ENCODE results near the gene NEDD4. TPM values are rescaled to one million over a fixed set of nuclear protein-coding genes. Genes with fewer than 3 reads are reported as not detected.

Gene NEDD4
- total RNA-seq, 4 donors from 2014 or later: 16.7 to 40.4 (median 29.4) TPM

- no peak overlapping the region for H3K4me3 ChIP-seq (ENCODE audit: low read depth, poor library complexity, severe bottlenecking)
- TF ChIP-seq POLR2A (IDR thresholded peaks at IDR 0.05) (no peak), CTCF (IDR thresholded peaks at IDR 0.05) (no peak)
- WGBS, 2 donors: 82 to 86% methylated on average over 10 of the region's 10 CpGs
- intact Hi-C loops (cut with DNase I; ENCODE audit: low total_unique reads): no loop called here
- no peak for DNase-seq (ENCODE audit: low spot score in 2 of 2)
Observed at GRCh38 chr15:55819397-55820034, 173.9 kb downstream of the NEDD4 start.

- DNase-seq (ENCODE audit: low spot score in 2 of 2): no peak
Observed at GRCh38 chr15:55816017-55816416, 177.4 kb downstream of the NEDD4 start.

GRCh38 chr15:55802600-55803376 lies 190.6 kb downstream of the NEDD4 start:
- DNase-seq (ENCODE audit: low spot score in 2 of 2): no peak
- no peak for TF ChIP-seq POLR2A (IDR thresholded peaks at IDR 0.05)
- no peak for TF ChIP-seq CTCF (IDR thresholded peaks at IDR 0.05)
- H3K4me3 ChIP-seq (ENCODE audit: low read depth, poor library complexity, severe bottlenecking): no peak overlapping the region
- intact Hi-C loops (cut with DNase I; ENCODE audit: low total_unique reads): no loop called here
- WGBS, 2 donors: 71 to 78% methylated on average over 5 of the region's 5 CpGs

More at GRCh38 chr15:55816017-55816416, 177.4 kb downstream of the NEDD4 start:
- TF ChIP-seq CTCF (IDR thresholded peaks at IDR 0.05): no peak
- TF ChIP-seq POLR2A (IDR thresholded peaks at IDR 0.05): no peak
- intact Hi-C loops (cut with DNase I; ENCODE audit: low total_unique reads): no loop called here
- H3K4me3 ChIP-seq (ENCODE audit: low read depth, poor library complexity, severe bottlenecking): no peak overlapping the region

- H3K4me3 ChIP-seq (ENCODE audit: low read depth, poor library complexity, severe bottlenecking): no peak overlapping the region
- 75% methylated on average over 2 of the region's 2 CpGs for WGBS, 2 donors
- no peak for DNase-seq (ENCODE audit: low spot score in 2 of 2)
- intact Hi-C loops (cut with DNase I; ENCODE audit: low total_unique reads): no loop called here
- TF ChIP-seq POLR2A (IDR thresholded peaks at IDR 0.05) (no peak), CTCF (IDR thresholded peaks at IDR 0.05) (no peak)
Observed at GRCh38 chr15:55800216-55800615, 193.2 kb downstream of the NEDD4 start.

GRCh38 chr15:55799291-55800212 lies 193.9 kb downstream of the NEDD4 start:
- 56 to 65% methylated on average over 10 of the region's 10 CpGs for WGBS, 2 donors
- TF ChIP-seq CTCF (IDR thresholded peaks at IDR 0.05) (no peak), POLR2A (IDR thresholded peaks at IDR 0.05) (no peak)
- DNase-seq (ENCODE audit: low spot score in 2 of 2): no peak
- no peak overlapping the region for H3K4me3 ChIP-seq (ENCODE audit: low read depth, poor library complexity, severe bottlenecking)
- intact Hi-C loops (cut with DNase I; ENCODE audit: low total_unique reads): no loop called here

All from lower leg skin (tissue), 4 donors.